ENCODE measurements around the gene ZNF579. TPM values are rescaled to one million over a fixed set of nuclear protein-coding genes. Genes with fewer than 3 reads are reported as not detected.
A peak's percentile ranks its signal among the peaks of the same experiment; 100 is the strongest.

ZNF579 gene
- total and polyA plus RNA-seq, 2 of the 13 experiments (the other 11 are each of a cell fraction or from before 2014, with no cell fraction given) = 2.1 to 2.9 TPM

DNA sequence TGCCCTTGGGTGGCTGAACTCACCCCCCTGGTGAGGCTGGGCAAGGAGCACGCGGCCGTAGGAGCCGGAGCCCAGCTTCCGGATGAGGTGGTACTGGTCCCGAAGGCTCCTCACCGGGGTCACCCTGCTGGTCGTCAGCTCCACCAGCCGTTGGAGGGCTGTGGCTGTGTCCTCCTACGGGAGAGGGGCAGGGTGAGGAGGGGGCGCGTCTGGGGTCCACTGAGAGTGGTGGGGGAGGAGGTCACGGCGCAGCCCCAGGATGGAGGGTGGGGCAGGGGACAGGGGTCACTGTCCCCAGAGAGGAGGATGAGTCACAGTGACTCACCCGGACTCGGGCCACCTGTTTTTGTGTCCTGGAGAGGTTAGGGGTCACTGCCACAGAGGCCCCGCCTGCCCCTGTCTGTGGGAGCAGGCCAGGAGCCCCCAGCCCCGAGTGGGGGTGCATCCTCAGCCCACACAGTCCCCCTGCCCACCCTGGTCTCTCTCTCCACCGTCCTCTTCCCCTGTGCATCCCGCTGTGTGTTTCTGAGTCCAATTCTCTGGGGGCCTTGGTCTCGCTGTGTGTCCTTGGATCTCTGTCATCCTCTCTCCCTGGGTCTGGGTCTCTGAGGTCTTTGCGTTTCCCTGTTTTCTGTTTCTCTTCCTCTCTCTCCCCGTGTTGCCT, 35.7 kb downstream of the ZNF579 start (continued):
- TF ChIP-seq, protein P1, sequence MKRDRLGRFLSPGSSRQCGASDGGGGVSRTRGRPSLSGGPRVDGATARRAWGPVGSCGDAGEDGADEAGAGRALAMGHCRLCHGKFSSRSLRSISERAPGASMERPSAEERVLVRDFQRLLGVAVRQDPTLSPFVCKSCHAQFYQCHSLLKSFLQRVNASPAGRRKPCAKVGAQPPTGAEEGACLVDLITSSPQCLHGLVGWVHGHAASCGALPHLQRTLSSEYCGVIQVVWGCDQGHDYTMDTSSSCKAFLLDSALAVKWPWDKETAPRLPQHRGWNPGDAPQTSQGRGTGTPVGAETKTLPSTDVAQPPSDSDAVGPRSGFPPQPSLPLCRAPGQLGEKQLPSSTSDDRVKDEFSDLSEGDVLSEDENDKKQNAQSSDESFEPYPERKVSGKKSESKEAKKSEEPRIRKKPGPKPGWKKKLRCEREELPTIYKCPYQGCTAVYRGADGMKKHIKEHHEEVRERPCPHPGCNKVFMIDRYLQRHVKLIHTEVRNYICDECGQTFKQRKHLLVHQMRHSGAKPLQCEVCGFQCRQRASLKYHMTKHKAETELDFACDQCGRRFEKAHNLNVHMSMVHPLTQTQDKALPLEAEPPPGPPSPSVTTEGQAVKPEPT (CRISPR knock-in tag; IDR thresholded peaks at IDR 0.05; ENCODE audit: low read depth) = no peak
- TF ChIP-seq ZNF326 (CRISPR knock-in tag; IDR thresholded peaks at IDR 0.05; ENCODE audit: borderline replicate concordance) = no peak

DNA sequence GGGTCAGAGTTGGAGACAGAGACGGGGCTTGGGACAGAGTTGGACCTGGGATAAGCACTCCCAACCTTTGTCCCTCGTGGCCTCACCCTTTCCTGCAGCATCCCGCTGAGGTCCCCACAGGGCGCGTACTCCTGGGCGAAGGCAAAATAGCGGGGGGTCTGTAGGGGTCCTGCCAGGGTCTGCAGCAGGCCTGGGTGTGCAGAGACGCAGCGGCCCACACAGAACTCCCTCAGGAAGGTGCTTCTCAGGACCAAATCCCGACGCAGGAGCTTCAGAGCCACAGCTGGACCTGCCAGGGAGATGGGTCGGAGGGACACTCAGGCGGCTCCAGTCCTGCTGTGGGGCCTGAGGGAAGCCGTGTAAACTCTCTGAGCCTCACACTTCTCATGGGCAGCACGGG, 36.6 kb downstream of the ZNF579 start:
- ATAC-seq (no peak), FAIRE-seq (no peak), DNase-seq (ENCODE audit: low spot score) (no peak)
- ChIA-PET CTCF (ENCODE audit: low intra/inter-chr PET ratio, low total read pairs) (no interaction called here), POLR2A (interaction anchor here (0.7 to 1.2 kb wide), 2 partner anchors 9 to 426 kb away, joined by 3 to 6 read pairs; no protein-coding TSS in a partner anchor)
- no peak overlapping the region for H2AFZ ChIP-seq (ENCODE audit: low read length)
- peaks cover 49% of the 10 kb centered on the region for H3K4me1 ChIP-seq (ENCODE audit: insufficient read depth, low read length)
- H3K4me2 ChIP-seq (ENCODE audit: low read depth, low read length) = no peak overlapping the region; the same call in 1 of the 2 replicates
- in situ Hi-C loops (cut with HindIII; ENCODE audit: extremely low pct_ligation_motif_present, low pct_unique_long_range_greater_than_20kb) = no loop called here
- no peaks in the 10 kb centered on the region; a peak in 1 of 5 replicates for H3K27me3 ChIP-seq (ENCODE audit: control insufficient read depth in 1 of 2, insufficient read depth in 2 of 2, low read length in 2 of 2)
- TF ChIP-seq ZNF317 (CRISPR knock-in tag; IDR thresholded peaks at IDR 0.05) (no peak), ZNF768 (CRISPR knock-in tag; IDR thresholded peaks at IDR 0.05) (peak; percentile 77; the same call in 1 of the 2 replicates)
- H3K9ac ChIP-seq (ENCODE audit: insufficient read depth, low read depth, low read length) = no peak overlapping the region
- H3K4me3 ChIP-seq (replicated peaks in 1 of 3; ENCODE audit: insufficient read depth in 1 of 3, low read depth in 2 of 3, low read length in 3 of 3) = no peak overlapping the region
- no TSS peak for BruUV-seq (replicated peaks)
- no peaks in the 10 kb centered on the region for H4K20me1 ChIP-seq (ENCODE audit: insufficient read depth, low read length)
- no peaks in the 10 kb centered on the region for H3K36me3 ChIP-seq (replicated peaks in 1 of 2; ENCODE audit: control insufficient read depth in 1 of 2, insufficient read depth in 2 of 2, low read length in 2 of 2)
- no peak overlapping the region for H3K27ac ChIP-seq (ENCODE audit: extremely low read length, insufficient read depth, low read length)
- WGBS (ENCODE audit: low lambda C conversion rate) = 59% methylated on average over 5 of the region's 15 CpGs
- no peaks in the 10 kb centered on the region for H3K79me2 ChIP-seq (ENCODE audit: insufficient read depth, low read length)
- no peaks in the 10 kb centered on the region for H3K9me3 ChIP-seq (ENCODE audit: low read length)
- intact Hi-C loops (cut with micrococcal nuclease; ENCODE audit: unreplicated experiment) = no loop called here
